ENCODE data around the gene AANAT. TPM values are rescaled to one million over a fixed set of nuclear protein-coding genes. Genes with fewer than 3 reads are reported as not detected.

The AANAT gene
- under 1 TPM in 1 of 6 experiments, not detected in 5; 0.21 TPM for total RNA-seq (2021; fragmentation: NEBNext Ultra II Directional; extraction: Animal tissue kit (Norgen Biotek cat#: 25700))
- long read RNA-seq, partial matches to known transcripts, result 0 of 1 reads
- long read RNA-seq, other reads (novel, unspliced or antisense), result 1 of 1 reads

DNA sequence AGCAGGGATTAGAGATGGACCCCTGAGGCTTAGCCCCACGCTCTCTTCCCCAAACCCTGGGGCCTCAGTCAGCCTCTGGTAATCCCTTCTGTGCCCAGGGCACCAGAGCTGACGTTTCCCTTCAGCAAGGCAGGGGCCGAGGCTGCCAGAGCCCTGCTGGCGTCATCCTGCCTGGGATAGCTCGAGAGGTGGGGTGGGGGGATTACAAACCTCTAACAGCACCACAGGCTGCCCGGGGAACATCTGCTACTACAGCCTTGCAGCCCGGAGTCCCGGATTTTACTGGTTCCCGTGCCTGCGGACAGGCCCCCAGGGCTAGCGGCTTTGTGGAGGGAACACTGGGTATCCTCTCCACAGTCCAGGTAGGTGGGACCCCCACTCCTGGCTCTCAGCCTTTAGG, at the start of gene AANAT:
TSS of gene AANAT (plus strand) at position 238 of the 400 bp plus-strand sequence. CDS start 1,144 bp downstream, outside the sequence.
- DNase-seq, result no peak
- no peaks in the 10 kb centered on the region for H3K9me3 Mint-ChIP-seq
- peaks cover 6% of the 10 kb centered on the region; the same call in 1 of the 2 replicates for H3K4me1 Mint-ChIP-seq (ENCODE audit: low read depth)
- H3K4me3 Mint-ChIP-seq, result no peak within 1 kb of the TSS
- no peak within 1 kb of the TSS for H3K27ac Mint-ChIP-seq
- H3K36me3 Mint-ChIP-seq (ENCODE audit: low read depth), result no peaks in the 10 kb centered on the region; the same call in 1 of the 2 replicates
- TF ChIP-seq, protein P1, sequence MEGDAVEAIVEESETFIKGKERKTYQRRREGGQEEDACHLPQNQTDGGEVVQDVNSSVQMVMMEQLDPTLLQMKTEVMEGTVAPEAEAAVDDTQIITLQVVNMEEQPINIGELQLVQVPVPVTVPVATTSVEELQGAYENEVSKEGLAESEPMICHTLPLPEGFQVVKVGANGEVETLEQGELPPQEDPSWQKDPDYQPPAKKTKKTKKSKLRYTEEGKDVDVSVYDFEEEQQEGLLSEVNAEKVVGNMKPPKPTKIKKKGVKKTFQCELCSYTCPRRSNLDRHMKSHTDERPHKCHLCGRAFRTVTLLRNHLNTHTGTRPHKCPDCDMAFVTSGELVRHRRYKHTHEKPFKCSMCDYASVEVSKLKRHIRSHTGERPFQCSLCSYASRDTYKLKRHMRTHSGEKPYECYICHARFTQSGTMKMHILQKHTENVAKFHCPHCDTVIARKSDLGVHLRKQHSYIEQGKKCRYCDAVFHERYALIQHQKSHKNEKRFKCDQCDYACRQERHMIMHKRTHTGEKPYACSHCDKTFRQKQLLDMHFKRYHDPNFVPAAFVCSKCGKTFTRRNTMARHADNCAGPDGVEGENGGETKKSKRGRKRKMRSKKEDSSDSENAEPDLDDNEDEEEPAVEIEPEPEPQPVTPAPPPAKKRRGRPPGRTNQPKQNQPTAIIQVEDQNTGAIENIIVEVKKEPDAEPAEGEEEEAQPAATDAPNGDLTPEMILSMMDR (IDR thresholded peaks at IDR 0.05), result no peak
- peaks cover 6% of the 10 kb centered on the region for H3K27me3 Mint-ChIP-seq (ENCODE audit: insufficient read depth)

DNA sequence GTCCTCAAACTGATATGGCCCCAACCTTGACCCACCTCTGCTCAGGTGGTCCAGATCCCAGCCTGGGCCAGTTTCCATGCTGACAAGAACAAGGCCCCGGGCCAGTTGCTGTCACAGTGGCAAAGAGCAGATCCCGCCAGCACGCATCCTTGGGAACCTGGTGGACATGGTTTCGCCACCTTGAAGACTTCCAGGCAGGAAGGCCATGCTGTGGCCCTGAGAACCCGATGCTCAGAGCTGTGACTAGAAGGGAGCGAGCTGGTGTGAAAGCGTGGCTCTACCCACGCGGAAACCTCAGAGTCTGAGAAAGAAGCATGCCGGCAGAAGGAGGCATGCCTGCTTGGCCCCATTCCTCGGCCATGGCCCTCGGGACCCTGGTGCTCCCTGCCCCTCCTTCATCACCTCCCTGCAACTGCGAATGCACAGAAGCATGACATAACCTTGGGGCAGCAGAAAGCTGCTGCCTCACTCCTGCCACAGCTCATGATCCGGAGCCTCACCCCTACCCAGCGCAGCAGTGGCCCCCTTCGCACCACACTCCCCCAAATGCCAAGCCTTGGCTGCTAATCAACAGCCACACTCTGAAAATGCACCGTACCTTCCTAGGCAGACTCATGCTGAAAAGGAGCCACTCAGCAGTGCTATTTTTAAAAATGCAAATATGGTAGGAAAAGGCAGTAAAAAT, 47.7 kb upstream of the AANAT start:
- no peak overlapping the region for H3K27ac Mint-ChIP-seq
- H3K4me1 Mint-ChIP-seq (ENCODE audit: low read depth), result peaks cover 22% of the 10 kb centered on the region
- H3K4me3 Mint-ChIP-seq, result no peak overlapping the region
- no peak for DNase-seq
- no peaks in the 10 kb centered on the region; the same call in none of the 2 replicates for H3K27me3 Mint-ChIP-seq (ENCODE audit: insufficient read depth)
- TF ChIP-seq, protein P1 (IDR thresholded peaks at IDR 0.05), result no peak
- H3K9me3 Mint-ChIP-seq, result no peaks in the 10 kb centered on the region
- peaks cover 11% of the 10 kb centered on the region; the same call in 1 of the 2 replicates for H3K36me3 Mint-ChIP-seq (ENCODE audit: low read depth)

DNA sequence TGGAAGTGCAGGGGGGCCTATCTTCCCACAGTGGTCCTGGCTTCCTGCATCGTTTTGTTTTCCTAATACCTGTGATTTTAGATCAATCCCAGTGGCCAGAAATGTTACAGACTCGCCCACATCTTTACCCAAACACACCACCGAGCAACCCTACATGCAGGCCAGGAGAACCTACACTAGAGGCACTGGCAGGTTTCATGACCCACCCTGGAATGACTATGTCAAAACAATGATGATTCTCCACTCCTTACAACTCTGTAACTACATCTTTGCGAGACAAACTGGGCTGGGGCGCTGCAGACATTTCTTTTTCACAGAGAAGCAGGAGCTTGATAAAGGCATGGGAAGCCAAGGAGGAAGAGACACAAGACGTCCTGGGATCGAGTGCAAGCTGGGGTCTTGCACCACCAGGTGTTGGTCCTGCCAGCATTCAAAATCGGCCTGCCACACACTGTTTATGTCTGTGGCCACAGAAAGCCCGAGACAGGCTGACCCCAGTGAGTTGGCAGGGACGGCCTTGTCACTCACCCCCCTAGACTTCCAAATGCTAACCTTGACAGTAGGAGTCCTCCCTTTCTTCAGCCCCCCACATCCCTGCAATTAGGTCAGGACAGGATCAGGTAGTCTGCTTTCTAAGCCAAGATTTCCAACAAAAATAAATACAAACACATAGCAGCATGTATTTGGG, 46.9 kb upstream of the AANAT start:
- TF ChIP-seq, protein P1 (IDR thresholded peaks at IDR 0.05), result no peak
- H3K27me3 Mint-ChIP-seq (ENCODE audit: insufficient read depth), result no peaks in the 10 kb centered on the region; the same call in none of the 2 replicates
- no peak overlapping the region for H3K27ac Mint-ChIP-seq
- H3K4me1 Mint-ChIP-seq (ENCODE audit: low read depth), result peaks cover 20% of the 10 kb centered on the region
- peaks cover 11% of the 10 kb centered on the region; the same call in 1 of the 2 replicates for H3K36me3 Mint-ChIP-seq (ENCODE audit: low read depth)
- DNase-seq, result no peak
- no peaks in the 10 kb centered on the region for H3K9me3 Mint-ChIP-seq
- no peak overlapping the region for H3K4me3 Mint-ChIP-seq

DNA sequence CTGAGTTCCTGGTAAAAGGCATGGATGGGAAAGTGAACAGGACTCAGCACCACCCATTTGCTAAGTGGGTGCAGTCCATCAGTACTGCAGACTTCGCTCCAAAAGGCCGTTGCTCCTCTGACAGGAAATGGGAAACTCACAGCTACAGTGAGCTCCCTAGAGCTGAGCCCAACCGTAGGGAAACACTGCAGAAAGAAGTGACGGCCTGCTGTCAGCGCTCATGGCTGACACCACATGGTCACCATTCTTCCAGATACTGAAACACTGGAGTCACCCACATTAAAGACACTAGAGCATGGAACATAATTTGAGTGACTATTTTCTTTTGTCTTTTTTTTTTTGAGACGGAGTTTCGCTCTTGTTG, 46.4 kb upstream of the AANAT start:
- no peak overlapping the region for H3K4me3 Mint-ChIP-seq
- H3K27ac Mint-ChIP-seq, result no peak overlapping the region
- H3K36me3 Mint-ChIP-seq (ENCODE audit: low read depth), result peaks cover 11% of the 10 kb centered on the region; the same call in 1 of the 2 replicates
- peaks cover 25% of the 10 kb centered on the region for H3K4me1 Mint-ChIP-seq (ENCODE audit: low read depth)
- H3K9me3 Mint-ChIP-seq, result no peaks in the 10 kb centered on the region
- DNase-seq, result no peak
- no peaks in the 10 kb centered on the region; the same call in none of the 2 replicates for H3K27me3 Mint-ChIP-seq (ENCODE audit: insufficient read depth)
- TF ChIP-seq, protein P1 (IDR thresholded peaks at IDR 0.05), result no peak

DNA sequence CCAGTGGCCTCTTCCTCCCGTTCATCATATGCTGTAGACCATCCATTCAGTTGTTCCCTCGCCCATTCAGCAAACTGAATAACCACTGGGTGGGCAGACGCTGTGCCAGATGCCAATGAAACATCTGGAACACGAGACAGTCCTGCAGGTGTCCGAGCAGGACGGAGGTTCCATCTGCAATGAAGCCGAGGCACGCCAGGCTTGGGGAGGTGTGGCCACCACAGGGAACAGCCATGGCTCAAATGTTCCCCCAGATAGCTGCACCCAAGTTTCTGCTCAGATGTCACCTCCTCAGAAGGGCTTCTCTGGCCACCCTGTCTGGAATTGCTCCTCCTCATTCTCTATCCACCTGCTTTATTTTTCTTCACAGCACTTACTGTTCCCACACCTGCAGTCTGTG, 45.0 kb upstream of the AANAT start:
- peaks cover 27% of the 10 kb centered on the region for H3K4me1 Mint-ChIP-seq (ENCODE audit: low read depth)
- H3K9me3 Mint-ChIP-seq, result no peaks in the 10 kb centered on the region
- no peak overlapping the region for H3K4me3 Mint-ChIP-seq
- TF ChIP-seq, protein P1 (IDR thresholded peaks at IDR 0.05), result no peak
- DNase-seq, result no peak
- H3K27me3 Mint-ChIP-seq (ENCODE audit: insufficient read depth), result no peaks in the 10 kb centered on the region; the same call in none of the 2 replicates
- H3K27ac Mint-ChIP-seq, result no peak overlapping the region
- H3K36me3 Mint-ChIP-seq (ENCODE audit: low read depth), result peaks cover 11% of the 10 kb centered on the region; the same call in 1 of the 2 replicates
